ENCODE data around the gene SLC37A2. TPM values are rescaled to one million over a fixed set of nuclear protein-coding genes. Genes with fewer than 3 reads are reported as not detected.
"Not testable (repeated sequence)": the region's sequence is repeated elsewhere in the genome, so short reads cannot be mapped to it uniquely, and the experiment has no call there.

Gene SLC37A2
- total RNA-seq, 4 donors from 2014 or later = 6.6 to 12.9 (median 8.9) TPM

- TF ChIP-seq EP300 (IDR thresholded peaks at IDR 0.05) = no peak
- no peak for TF ChIP-seq POLR2A (IDR thresholded peaks at IDR 0.05; ENCODE audit: low read depth)
- no peak for TF ChIP-seq POLR2AphosphoS5 (IDR thresholded peaks at IDR 0.05)
- TF ChIP-seq, protein P1, sequence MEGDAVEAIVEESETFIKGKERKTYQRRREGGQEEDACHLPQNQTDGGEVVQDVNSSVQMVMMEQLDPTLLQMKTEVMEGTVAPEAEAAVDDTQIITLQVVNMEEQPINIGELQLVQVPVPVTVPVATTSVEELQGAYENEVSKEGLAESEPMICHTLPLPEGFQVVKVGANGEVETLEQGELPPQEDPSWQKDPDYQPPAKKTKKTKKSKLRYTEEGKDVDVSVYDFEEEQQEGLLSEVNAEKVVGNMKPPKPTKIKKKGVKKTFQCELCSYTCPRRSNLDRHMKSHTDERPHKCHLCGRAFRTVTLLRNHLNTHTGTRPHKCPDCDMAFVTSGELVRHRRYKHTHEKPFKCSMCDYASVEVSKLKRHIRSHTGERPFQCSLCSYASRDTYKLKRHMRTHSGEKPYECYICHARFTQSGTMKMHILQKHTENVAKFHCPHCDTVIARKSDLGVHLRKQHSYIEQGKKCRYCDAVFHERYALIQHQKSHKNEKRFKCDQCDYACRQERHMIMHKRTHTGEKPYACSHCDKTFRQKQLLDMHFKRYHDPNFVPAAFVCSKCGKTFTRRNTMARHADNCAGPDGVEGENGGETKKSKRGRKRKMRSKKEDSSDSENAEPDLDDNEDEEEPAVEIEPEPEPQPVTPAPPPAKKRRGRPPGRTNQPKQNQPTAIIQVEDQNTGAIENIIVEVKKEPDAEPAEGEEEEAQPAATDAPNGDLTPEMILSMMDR (IDR thresholded peaks at IDR 0.05) = no peak
- Histone ChIP-seq H3K9me3 (no peaks in the 10 kb centered on the region), H3K36me3 (peaks cover 0 to 5% (median 0%) of the 10 kb centered on the region in 4 donors), H3K27me3 (no peaks in the 10 kb centered on the region), H3K4me1 (no peaks in the 10 kb centered on the region), H3K4me3 (no peak overlapping the region), H3K27ac (replicated peaks in 1 of 4) (no peak overlapping the region)
- 63% methylated on average over 1 of the region's 1 CpG for WGBS
- intact Hi-C loops (cut with DNase I) = no loop called here
- no peak for DNase-seq (ENCODE audit: extremely low spot score)
These were observed 26.2 kb upstream of the SLC37A2 start for GRCh38 chr11:125036933-125037332.

DNA sequence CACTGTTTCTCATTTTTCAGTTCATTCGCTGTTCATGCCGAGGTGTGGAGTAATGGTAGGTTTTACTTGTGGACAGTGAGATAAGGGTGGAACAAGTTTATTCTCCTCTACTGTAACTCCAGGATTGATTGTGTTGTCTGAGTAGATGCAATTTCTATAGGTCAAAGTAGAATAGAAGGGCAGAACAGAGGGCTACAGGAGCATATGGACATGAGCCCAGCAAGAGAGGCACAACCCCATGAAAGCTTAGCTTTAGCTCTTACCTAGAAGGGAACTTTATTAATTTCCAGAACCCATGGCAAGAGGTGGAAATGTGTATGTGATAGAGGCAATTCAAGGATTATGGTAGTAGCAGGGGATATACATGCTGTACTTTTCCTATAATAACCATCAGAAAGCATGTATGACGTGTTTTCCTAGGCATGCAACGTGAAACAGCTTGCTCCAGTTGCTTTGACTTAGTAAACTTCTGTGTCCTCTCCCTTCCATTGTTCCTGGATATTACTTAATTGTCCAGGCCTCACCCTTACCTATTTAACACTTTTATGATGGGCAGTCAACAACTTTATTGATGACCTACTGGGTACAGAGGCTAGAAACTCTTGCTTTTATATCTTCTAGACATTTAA lies 13.8 kb upstream of the SLC37A2 start:
- Histone ChIP-seq H3K27ac (replicated peaks in 1 of 4) (no peak overlapping the region), H3K9me3 (no peaks in the 10 kb centered on the region), H3K4me3 (no peak overlapping the region), H3K27me3 (no peaks in the 10 kb centered on the region), H3K4me1 (no peaks in the 10 kb centered on the region), H3K36me3 (no peaks in the 10 kb centered on the region)
- intact Hi-C loops (cut with DNase I) = no loop called here
- 93% methylated on average over 4 of the region's 4 CpGs for WGBS
- DNase-seq (ENCODE audit: extremely low spot score) = no peak
- no peak for TF ChIP-seq POLR2A (IDR thresholded peaks at IDR 0.05; ENCODE audit: low read depth)
- no peak for TF ChIP-seq POLR2AphosphoS5 (IDR thresholded peaks at IDR 0.05)
- TF ChIP-seq, protein P1 (IDR thresholded peaks at IDR 0.05) = no peak
- TF ChIP-seq EP300 (IDR thresholded peaks at IDR 0.05) = no peak

GRCh38 chr11:125052047-125052446 lies 11.1 kb upstream of the SLC37A2 start:
- intact Hi-C loops (cut with DNase I) = no loop called here
- Histone ChIP-seq H3K4me3 (no peak overlapping the region), H3K9me3 (no peaks in the 10 kb centered on the region), H3K4me1 (no peaks in the 10 kb centered on the region), H3K27me3 (no peaks in the 10 kb centered on the region), H3K27ac (replicated peaks in 1 of 4) (no peak overlapping the region), H3K36me3 (no peaks in the 10 kb centered on the region)
- TF ChIP-seq POLR2AphosphoS5 (IDR thresholded peaks at IDR 0.05) = no peak
- no peak for DNase-seq (ENCODE audit: extremely low spot score)

DNA sequence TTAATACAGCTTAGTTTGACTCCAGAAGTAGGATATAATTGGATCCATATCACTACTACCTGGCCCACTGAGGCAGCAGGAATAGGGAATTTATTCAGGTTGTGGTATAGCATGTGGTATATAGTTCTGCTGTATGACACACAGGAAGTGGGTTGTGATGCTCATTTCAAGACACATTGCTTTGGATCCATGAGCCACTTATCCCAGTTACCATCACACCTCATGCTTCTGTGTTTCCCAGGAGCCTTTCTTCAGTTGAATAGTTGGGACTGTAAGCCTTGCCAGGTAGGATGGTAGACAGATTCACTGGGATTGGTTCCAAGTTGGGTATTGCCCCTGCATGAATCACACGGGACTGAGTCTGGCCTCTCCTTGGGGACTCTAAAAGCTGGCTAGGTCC lies 9.9 kb upstream of the SLC37A2 start:
- 83% methylated on average over 1 of the region's 1 CpG for WGBS
- Histone ChIP-seq H3K36me3 (no peaks in the 10 kb centered on the region), H3K9me3 (no peaks in the 10 kb centered on the region), H3K4me1 (no peaks in the 10 kb centered on the region), H3K27ac (replicated peaks in 1 of 4) (no peak overlapping the region), H3K4me3 (no peak overlapping the region), H3K27me3 (no peaks in the 10 kb centered on the region)
- no peak for DNase-seq (ENCODE audit: extremely low spot score)
- intact Hi-C loops (cut with DNase I) = no loop called here
- TF ChIP-seq POLR2A (IDR thresholded peaks at IDR 0.05; ENCODE audit: low read depth) (no peak), EP300 (IDR thresholded peaks at IDR 0.05) (no peak)

DNA sequence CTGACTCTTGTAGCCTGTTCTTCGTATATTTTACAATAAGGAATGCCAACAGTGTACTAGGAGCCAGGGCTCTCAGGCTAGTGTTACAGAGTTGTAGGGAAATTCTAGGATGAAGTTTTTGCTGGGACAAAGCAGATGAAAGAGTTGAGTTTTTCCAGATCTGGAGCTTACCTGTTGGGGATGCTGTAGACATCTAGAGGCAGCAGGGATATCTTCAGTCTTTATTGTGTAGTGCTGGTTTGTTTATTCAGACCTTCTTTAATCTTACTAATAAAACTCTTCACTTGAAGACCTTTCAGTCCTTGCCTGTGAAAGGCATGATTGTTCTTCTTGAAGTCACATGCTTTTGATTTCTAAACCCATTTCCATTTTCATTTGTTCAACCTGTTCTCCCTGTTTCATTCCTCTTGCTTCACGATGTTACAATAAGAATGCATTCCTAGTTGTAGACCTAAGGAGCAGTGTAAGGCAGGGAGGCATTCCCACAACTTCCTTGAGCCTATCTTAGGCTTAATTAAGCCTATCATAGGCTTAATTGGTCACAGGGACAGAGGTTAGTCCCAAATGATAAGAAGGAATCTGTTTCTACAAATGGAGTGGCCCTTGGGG lies 7.9 kb upstream of the SLC37A2 start:
- no peaks in the 10 kb centered on the region for H3K9me3 ChIP-seq
- H3K4me1 ChIP-seq = no peaks in the 10 kb centered on the region
- no peaks in the 10 kb centered on the region for H3K36me3 ChIP-seq
- intact Hi-C loops (cut with DNase I) = no loop called here
- 79% methylated on average over 2 of the region's 2 CpGs for WGBS
- TF ChIP-seq EP300 (IDR thresholded peaks at IDR 0.05) = no peak
- no peak for TF ChIP-seq POLR2AphosphoS5 (IDR thresholded peaks at IDR 0.05)
- TF ChIP-seq POLR2A (IDR thresholded peaks at IDR 0.05; ENCODE audit: low read depth) = no peak
- TF ChIP-seq, protein P1 (IDR thresholded peaks at IDR 0.05) = no peak
- DNase-seq (ENCODE audit: extremely low spot score) = no peak
- no peak overlapping the region for H3K27ac ChIP-seq (replicated peaks in 1 of 4)
- no peak overlapping the region for H3K4me3 ChIP-seq
- H3K27me3 ChIP-seq = no peaks in the 10 kb centered on the region

- intact Hi-C loops (cut with DNase I); H3K27me3 ChIP-seq; H3K9me3 ChIP-seq; H3K36me3 ChIP-seq; H3K4me3 ChIP-seq; DNase-seq (ENCODE audit: extremely low spot score); H3K4me1 ChIP-seq; H3K27ac ChIP-seq (replicated peaks in 1 of 4): not testable (repeated sequence)
- 100% methylated on average over 2 of the region's 2 CpGs for WGBS
These were observed 7.0 kb upstream of the SLC37A2 start for GRCh38 chr11:125056111-125056510.
